Mammary epithelial cell (primary cell): ENCODE measurements around the gene VWA5B1.

Source experiments
- EZH2 ChIP-seq: IDR thresholded peaks from 2 replicates; pipeline ENCODE4 v1.6.1; 2012; ENCODE audit warnings: low read length, inconsistent platforms, borderline replicate concordance
- TF ChIP-seq, protein P1 (sequence below), 2 donors: IDR thresholded peaks in 1 of 2; conservative IDR thresholded peaks in 1 of 2; 2 replicates each; pipeline ENCODE4 v1.5.1; 2011 to 2012; ENCODE audit warnings: inconsistent platforms in 2 of 2, low read length in 2 of 2, mild to moderate bottlenecking in 2 of 2, control low read depth in 1 of 2, low read depth in 1 of 2; ENCODE audit not compliant: insufficient read depth in 1 of 2; ENCODE audit errors: extremely low read depth in 1 of 2

DNA sequence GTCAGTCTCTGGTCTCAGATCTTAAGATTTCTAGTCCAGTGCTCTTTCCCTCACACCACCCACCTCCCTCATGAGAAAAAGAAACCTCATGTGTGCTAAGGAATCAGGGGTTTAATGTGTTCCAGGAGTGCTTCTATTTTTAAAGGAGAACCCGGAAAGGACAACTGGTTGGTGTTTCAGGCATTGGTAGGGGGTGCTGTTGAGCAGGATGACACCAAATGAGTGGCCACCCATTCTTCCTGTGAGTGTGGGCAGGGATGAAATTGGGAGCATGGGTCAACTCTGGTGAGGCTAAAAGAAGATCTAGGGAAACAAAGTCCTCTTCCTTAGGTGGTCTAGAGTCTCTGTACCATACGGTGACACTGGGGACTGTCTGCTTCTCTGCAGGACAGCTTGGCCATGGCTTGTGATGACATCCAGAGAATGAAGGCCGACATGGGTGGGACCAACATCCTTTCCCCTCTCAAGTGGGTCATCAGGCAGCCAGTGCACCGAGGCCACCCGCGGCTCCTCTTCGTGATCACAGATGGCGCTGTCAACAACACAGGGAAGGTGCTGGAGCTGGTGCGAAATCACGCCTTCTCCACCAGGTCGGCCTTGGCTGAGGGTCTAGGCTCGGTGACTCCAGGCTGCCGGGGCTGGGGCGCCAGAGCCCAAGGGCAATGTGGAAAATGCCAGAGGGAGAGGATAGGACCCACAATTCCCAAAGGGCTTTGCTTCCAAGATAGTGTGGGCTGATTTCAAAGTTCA, 39.3 kb downstream of the VWA5B1 start:
- TF ChIP-seq, protein P1, sequence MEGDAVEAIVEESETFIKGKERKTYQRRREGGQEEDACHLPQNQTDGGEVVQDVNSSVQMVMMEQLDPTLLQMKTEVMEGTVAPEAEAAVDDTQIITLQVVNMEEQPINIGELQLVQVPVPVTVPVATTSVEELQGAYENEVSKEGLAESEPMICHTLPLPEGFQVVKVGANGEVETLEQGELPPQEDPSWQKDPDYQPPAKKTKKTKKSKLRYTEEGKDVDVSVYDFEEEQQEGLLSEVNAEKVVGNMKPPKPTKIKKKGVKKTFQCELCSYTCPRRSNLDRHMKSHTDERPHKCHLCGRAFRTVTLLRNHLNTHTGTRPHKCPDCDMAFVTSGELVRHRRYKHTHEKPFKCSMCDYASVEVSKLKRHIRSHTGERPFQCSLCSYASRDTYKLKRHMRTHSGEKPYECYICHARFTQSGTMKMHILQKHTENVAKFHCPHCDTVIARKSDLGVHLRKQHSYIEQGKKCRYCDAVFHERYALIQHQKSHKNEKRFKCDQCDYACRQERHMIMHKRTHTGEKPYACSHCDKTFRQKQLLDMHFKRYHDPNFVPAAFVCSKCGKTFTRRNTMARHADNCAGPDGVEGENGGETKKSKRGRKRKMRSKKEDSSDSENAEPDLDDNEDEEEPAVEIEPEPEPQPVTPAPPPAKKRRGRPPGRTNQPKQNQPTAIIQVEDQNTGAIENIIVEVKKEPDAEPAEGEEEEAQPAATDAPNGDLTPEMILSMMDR (conservative IDR thresholded peaks at IDR 0.05 in 1 of 2, IDR thresholded peaks at IDR 0.05 in 1 of 2; ENCODE audit: extremely low read depth in 1 of 2, insufficient read depth in 1 of 2, low read depth in 1 of 2, low read length in 2 of 2), result peak in 1 of 2 donors; percentile 43
- no peak for TF ChIP-seq EZH2
